Common myeloid progenitor, CD34-positive (primary cell): Measurements from ENCODE around the gene C1QTNF1.

Source experiments
- CTCF ChIA-PET: fragments of 350-600 bp; sonication (Branson Sonifier 250); formaldehyde crosslinking; loops from one replicate; lab custom pipeline; 2021; ENCODE audit warnings: antibody characterized with exemption; lab: Charles Lee
- POLR2A ChIA-PET: fragments of 350-600 bp; sonication (Branson Sonifier 250); formaldehyde crosslinking; loops from one replicate; lab custom pipeline; 2021; ENCODE audit warnings: antibody characterized with exemption; lab: Charles Lee
- DNase-seq, 3 donors: peaks; one replicate each; pipeline versions ENCODE4 v3.0.0 to v3.0.0-alpha.2; 2013
- H3K27ac ChIP-seq, 2 experiments: 1 replicate in 1 of 2; 2 replicates in 1 of 2; pipeline ENCODE4 v1.7.0; 2013; ENCODE audit warnings: inconsistent platforms in 2 of 2, low read length in 2 of 2, mild to moderate bottlenecking in 2 of 2, low read depth in 1 of 2, moderate library complexity in 1 of 2; ENCODE audit not compliant: severe bottlenecking in 2 of 2, insufficient read depth in 1 of 2, poor library complexity in 1 of 2
- H3K27me3 ChIP-seq, 5 experiments: replicated peaks in 2 of 5; 1 replicate in 3 of 5; 2 replicates in 2 of 5; pipeline versions ENCODE4 v1.6.1 to v1.7.0; 2013; ENCODE audit warnings: low read length in 4 of 5, mild to moderate bottlenecking in 2 of 5, moderate library complexity in 2 of 5, inconsistent platforms in 1 of 5; ENCODE audit not compliant: insufficient read depth in 5 of 5, control insufficient read depth in 4 of 5
- H3K36me3 ChIP-seq, 4 experiments: 1 replicate in 2 of 4; 2 replicates in 2 of 4; pipeline versions ENCODE4 v1.6.1 to v1.7.0; 2013; ENCODE audit warnings: low read length in 3 of 4, control low read depth in 1 of 4, mild to moderate bottlenecking in 1 of 4; ENCODE audit not compliant: control insufficient read depth in 4 of 4, insufficient read depth in 4 of 4
- H3K4me1 ChIP-seq, 4 experiments: 1 replicate in 3 of 4; 2 replicates in 1 of 4; pipeline versions ENCODE4 v1.6.1 to v1.7.1; 2013; ENCODE audit warnings: low read length in 3 of 4, mild to moderate bottlenecking in 3 of 4, control low read depth in 1 of 4, inconsistent platforms in 1 of 4, moderate library complexity in 1 of 4; ENCODE audit not compliant: control insufficient read depth in 4 of 4, insufficient read depth in 4 of 4; ENCODE audit errors: control extremely low read depth in 1 of 4
- H3K4me3 ChIP-seq, 7 experiments: 1 replicate in 4 of 7; 2 replicates in 3 of 7; pipeline versions ENCODE4 v1.5.1 to v1.7.0; 2013; ENCODE audit warnings: mild to moderate bottlenecking in 7 of 7, low read length in 6 of 7, moderate library complexity in 6 of 7, inconsistent platforms in 2 of 7, low read depth in 2 of 7, control low read depth in 1 of 7; ENCODE audit not compliant: insufficient read depth in 4 of 7, control insufficient read depth in 1 of 7; ENCODE audit errors: extremely low read depth in 1 of 7
- H3K9me3 ChIP-seq, 5 experiments: 1 replicate in 4 of 5; 2 replicates in 1 of 5; pipeline versions ENCODE4 v1.6.1 to v1.7.1; 2013; ENCODE audit warnings: low read length in 4 of 5, mild to moderate bottlenecking in 2 of 5, inconsistent platforms in 1 of 5, low read depth in 1 of 5, moderate library complexity in 1 of 5; ENCODE audit not compliant: control insufficient read depth in 4 of 5, insufficient read depth in 2 of 5; ENCODE audit errors: control extremely low read depth in 1 of 5
- WGBS: methylation state at CpG from one replicate; pipeline ENCODE4 v1.1.5; 2013; ENCODE audit not compliant: insufficient coverage; 5-methylcytosine and 5-hydroxymethylcytosine counted together

The C1QTNF1 gene

GRCh38 chr17:78998311-78999055, 25.5 kb upstream of the C1QTNF1 start:
- Histone ChIP-seq H3K27ac (no peak overlapping the region), H3K27me3 (no peaks in the 10 kb centered on the region), H3K36me3 (peaks cover 3 to 90% (median 73%) of the 10 kb centered on the region in 4 experiments), H3K9me3 (no peaks in the 10 kb centered on the region), H3K4me1 (peaks cover 0 to 3% (median 0%) of the 10 kb centered on the region in 4 experiments), H3K4me3 (no peak overlapping the region)
- CTCF ChIA-PET: interaction anchor here (1.2 kb wide), 1 partner anchor 94 kb away, joined by 3 read pairs; no protein-coding TSS in a partner anchor
- POLR2A ChIA-PET: no interaction called here
- WGBS: 95% methylated on average over 23 of the region's 28 CpGs
- DNase-seq: no peak

GRCh38 chr17:78999056-78999768, 24.8 kb upstream of the C1QTNF1 start:
- ChIA-PET POLR2A (no interaction called here), CTCF (interaction anchor here (1.2 kb wide), 1 partner anchor 94 kb away, joined by 3 read pairs; no protein-coding TSS in a partner anchor)
- peaks cover 0 to 6% (median under 1%) of the 10 kb centered on the region in 4 experiments for H3K4me1 ChIP-seq
- no peaks in the 10 kb centered on the region for H3K27me3 ChIP-seq
- no peak for DNase-seq
- no peak overlapping the region for H3K4me3 ChIP-seq
- whole genome bisulfite sequencing: 97% methylated on average over 15 of the region's 17 CpGs
- H3K36me3 ChIP-seq: peaks cover 3 to 86% (median 68%) of the 10 kb centered on the region in 4 experiments
- no peaks in the 10 kb centered on the region for H3K9me3 ChIP-seq
- H3K27ac ChIP-seq: no peak overlapping the region

- ChIA-PET POLR2A (no interaction called here), CTCF (interaction anchor here (0.7 to 1.2 kb wide), 2 partner anchors 20 to 95 kb away, joined by 3 read pairs; partner anchors contain the start of gene LGALS3BP)
- peaks cover 0 to 4% (median 1%) of the 10 kb centered on the region in 4 experiments for H3K4me1 ChIP-seq
Measured at GRCh38 chr17:78999947-79000395, 24.0 kb upstream of the C1QTNF1 start.

GRCh38 chr17:79000396-79001189, 23.4 kb upstream of the C1QTNF1 start:
- Histone ChIP-seq H3K9me3 (no peaks in the 10 kb centered on the region), H3K27me3 (no peaks in the 10 kb centered on the region), H3K27ac (no peak overlapping the region), H3K4me3 (no peak overlapping the region), H3K36me3 (peaks cover 3 to 73% (median 57%) of the 10 kb centered on the region in 4 experiments), H3K4me1 (peaks cover 0 to 10% (median 7%) of the 10 kb centered on the region in 4 experiments)
- no peak for DNase-seq
- ChIA-PET CTCF (interaction anchor here (0.7 kb wide), 1 partner anchor 21 kb away, joined by 3 read pairs; the partner anchor contains the start of gene LGALS3BP), POLR2A (no interaction called here)
- WGBS: 96% methylated on average over 22 of the region's 25 CpGs

More at GRCh38 chr17:78999947-79000395, 24.0 kb upstream of the C1QTNF1 start:
- peaks cover 3 to 79% (median 61%) of the 10 kb centered on the region in 4 experiments for H3K36me3 ChIP-seq
- H3K4me3 ChIP-seq: no peak overlapping the region
- WGBS: 98% methylated on average over 10 of the region's 12 CpGs
- no peak for DNase-seq
- no peaks in the 10 kb centered on the region for H3K9me3 ChIP-seq
- no peaks in the 10 kb centered on the region for H3K27me3 ChIP-seq
- H3K27ac ChIP-seq: no peak overlapping the region

- Histone ChIP-seq H3K9me3 (no peaks in the 10 kb centered on the region), H3K4me1 (peaks cover 0 to 18% (median 15%) of the 10 kb centered on the region in 4 experiments), H3K36me3 (peaks cover 3 to 68% (median 50%) of the 10 kb centered on the region in 4 experiments), H3K27me3 (no peaks in the 10 kb centered on the region), H3K4me3 (no peak overlapping the region), H3K27ac (no peak overlapping the region)
- POLR2A ChIA-PET: no interaction called here
- DNase-seq: no peak
- CTCF ChIA-PET: no interaction called here
- WGBS: 95% methylated on average over 13 of the region's 19 CpGs
Measured at GRCh38 chr17:79001190-79002020, 22.6 kb upstream of the C1QTNF1 start.

- no peaks in the 10 kb centered on the region for H3K27me3 ChIP-seq
- H3K4me1 ChIP-seq: peaks cover 0 to 24% (median 23%) of the 10 kb centered on the region in 4 experiments
- no peak for DNase-seq
- no peaks in the 10 kb centered on the region for H3K9me3 ChIP-seq
- H3K4me3 ChIP-seq: no peak overlapping the region
- H3K27ac ChIP-seq: no peak overlapping the region
- H3K36me3 ChIP-seq: peaks cover 0 to 67% (median 44%) of the 10 kb centered on the region in 4 experiments
- WGBS: 96% methylated on average over 7 of the region's 14 CpGs
- POLR2A ChIA-PET: no interaction called here
- CTCF ChIA-PET: interaction anchor here (0.7 kb wide), 1 partner anchor 18 kb away, joined by 4 read pairs; no protein-coding TSS in a partner anchor
Measured at GRCh38 chr17:79002291-79002690, 21.7 kb upstream of the C1QTNF1 start.
